Right ventricle myocardium inferior (tissue), 1 donor: ENCODE measurements around the gene LNX1. TPM values are rescaled to one million over a fixed set of nuclear protein-coding genes. Genes with fewer than 3 reads are reported as not detected.

ENCODE experiments used
- ATAC-seq: fragments of 200-7000 bp; cut with Tn5 transposase; one replicate; pipeline ENCODE4 v1.9.1; 2020; ENCODE audit warnings: mild to moderate bottlenecking, moderate library complexity
- DNase-seq: peaks from one replicate; pipeline ENCODE4 v3.0.0; 2021; ENCODE audit errors: missing footprints
- intact Hi-C: fragments of 100-400 bp; cut with DNase I; formaldehyde crosslinking; loops from one replicate; pipeline ENCODE4 v1.11.0; 2022
- long read RNA-seq: library from polyadenylated mRNA; unstranded; transcript quantifications from one replicate; pipeline ENCODE4 v2.0.0, GENCODE V29; 2021
- total RNA-seq: library from RNA; stranded (reverse); fragmentation: NEBNext Ultra II Directional; extraction: Animal tissue kit (Norgen Biotek cat#: 25700); gene quantifications from one replicate; pipeline ENCODE4 v1.2.1, GENCODE V29; 2021
- donor health status: DM: no; HTN: yes; CAD: no; lungs with severe emphysema.

Gene LNX1
- 11.2 TPM for total RNA-seq
- long read RNA-seq, partial matches to known transcripts, result 1 of 5 reads
- long read RNA-seq, other reads (novel, unspliced or antisense), result 4 of 5 reads

DNA sequence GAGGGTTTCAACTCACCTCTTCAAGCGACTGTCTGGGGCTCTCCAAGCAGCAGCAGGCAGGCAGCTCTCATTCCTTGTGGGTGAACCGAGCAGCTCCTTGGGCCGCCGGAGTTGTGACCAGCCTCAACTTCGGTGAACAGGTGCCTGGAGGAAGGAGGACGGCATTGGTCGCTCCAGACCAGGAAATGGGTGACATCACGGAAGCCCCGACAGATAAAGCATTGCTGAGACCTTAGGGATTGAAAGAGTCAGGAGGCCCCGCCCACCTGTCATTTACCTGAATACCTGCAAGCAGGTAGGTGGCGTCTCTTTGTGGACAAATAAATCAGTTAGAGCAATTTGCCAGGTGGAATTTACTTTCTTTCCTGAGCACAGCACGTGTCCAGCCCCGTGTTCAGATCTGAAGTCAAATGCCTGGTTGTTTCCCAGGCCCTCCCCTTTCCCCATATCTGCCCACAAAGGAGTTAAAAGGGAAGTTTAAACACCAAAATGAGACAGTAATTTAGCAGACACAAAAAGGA lies at the start of gene LNX1:
Gene LNX1, minus strand, starts transcription at position 115 of the 521 bp plus-strand sequence. CDS start 17,484 bp downstream, outside the sequence.
- ATAC-seq, result no peak
- intact Hi-C loops, result no loop called here
- no peak for DNase-seq

DNA sequence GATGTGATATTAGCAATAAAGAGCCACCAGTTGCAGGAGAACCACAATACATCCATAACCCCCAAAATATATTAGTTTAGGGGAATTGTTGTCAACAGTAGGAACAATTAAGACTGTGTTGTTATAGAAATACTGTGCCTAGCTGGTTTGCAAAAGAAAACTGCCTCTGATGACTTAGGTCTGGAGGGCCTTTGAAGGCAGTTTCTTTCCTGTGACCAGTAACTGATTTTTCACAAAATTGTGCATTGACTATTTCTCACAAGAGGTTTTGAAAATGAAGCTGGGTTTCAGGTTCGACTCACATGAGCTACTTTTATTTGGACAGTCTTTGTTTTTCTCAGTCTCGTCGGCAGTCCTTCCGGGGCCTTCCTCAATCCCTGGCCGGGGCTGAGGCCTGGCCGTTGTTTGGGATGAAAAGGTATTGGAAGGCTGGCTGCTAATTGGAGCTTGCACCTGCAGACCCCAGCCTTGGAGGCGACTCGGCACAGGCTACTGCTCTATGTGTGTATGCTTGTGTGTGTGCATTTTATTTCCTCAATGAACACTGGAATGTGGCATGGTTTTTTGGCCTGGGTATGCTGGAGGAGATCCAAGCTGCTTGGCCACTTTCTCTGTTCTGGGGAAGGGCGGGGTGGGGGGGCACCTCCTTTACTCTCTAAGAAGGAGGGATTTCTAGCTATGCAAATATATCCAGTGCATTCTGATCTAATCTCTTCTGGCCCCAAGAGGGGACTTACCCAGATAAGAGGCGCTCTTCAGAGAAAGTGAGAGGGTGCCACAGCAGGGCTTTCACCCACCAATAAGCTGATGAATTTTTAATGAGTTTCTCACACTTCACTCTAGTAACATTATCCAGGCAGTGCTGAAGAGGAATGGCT lies 49.5 kb upstream of the LNX1 start:
- intact Hi-C loops, result no loop called here
- ATAC-seq (no peak), DNase-seq (no peak)

DNA sequence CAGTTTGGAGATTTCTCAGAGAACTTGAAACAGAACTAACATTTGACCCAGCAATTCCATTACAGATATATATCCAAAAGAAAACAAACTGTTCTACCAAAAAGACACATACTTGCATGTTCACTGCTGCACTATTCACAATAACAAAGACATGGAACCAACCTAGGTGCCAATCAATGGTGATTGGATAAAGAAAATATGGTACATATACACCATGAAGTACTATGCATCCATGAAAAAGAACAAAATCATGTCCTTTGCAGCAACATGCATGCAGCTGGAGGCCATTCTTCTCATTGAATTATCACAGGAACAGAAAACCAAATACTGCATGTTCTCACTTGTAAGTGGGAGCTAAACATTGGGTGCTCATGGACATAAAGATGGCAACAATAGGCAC lies 47.6 kb upstream of the LNX1 start:
- DNase-seq, result no peak

DNA sequence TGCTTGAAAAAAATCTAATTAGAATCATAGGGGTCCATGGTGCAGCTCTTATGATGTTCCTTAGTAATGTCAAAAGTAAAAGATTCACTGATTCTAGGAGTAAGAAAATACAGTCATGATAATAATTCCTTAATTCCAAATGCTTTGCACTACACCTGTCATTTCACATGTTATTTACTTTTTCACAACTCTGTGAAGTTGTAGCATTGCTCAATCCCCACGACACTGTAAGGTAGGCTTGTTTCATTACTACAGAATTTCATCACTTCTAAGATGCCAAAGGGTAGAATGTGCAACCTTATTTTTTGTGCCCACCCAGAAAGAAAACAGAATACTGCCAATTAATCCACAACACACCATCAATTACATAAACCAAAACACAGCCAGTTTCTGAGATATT lies 46.1 kb upstream of the LNX1 start:
- intact Hi-C loops, result no loop called here
- no peak for ATAC-seq
- no peak for DNase-seq

More for the DNA sequence above, 47.6 kb upstream of the LNX1 start:
- intact Hi-C loops, result no loop called here
- ATAC-seq, result no peak

DNA sequence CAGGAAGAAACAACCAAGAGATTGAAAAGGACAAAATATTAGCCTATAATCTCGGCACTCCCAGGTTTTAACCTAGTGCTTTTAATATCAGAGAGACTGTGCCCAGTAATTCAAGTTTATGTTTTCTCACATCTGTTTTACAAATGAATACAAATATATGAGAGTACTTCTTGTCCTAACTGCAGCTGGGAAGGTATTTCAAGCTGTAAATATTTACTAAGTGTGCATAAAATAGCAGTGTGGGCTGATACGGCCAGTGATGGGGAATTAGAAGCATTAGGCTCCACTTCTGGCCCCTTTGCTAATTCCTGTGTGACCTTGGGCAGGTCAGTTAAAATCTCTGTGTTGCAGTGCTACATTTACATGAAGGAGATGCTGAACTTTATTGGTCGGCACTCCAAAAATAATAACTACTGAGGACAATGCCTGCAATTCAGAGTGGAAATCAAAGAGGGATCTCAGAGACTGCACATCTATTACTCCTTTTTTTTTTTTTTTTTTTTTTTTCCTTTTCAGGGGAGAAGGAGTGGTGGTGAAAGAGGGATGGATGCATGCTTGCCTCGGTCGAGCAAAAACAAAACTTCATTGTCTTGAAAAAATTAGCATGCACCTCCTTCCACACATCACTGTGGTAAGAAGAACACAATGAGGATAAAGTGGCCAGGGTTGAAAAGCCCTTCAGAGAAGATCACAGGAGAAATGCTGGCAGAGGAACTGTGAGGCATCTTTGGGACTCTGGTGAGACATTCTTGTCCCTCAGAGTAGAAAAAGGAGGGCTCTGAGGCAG lies 44.6 kb upstream of the LNX1 start:
- DNase-seq (no peak), ATAC-seq (no peak)
- intact Hi-C loops, result no loop called here

DNA sequence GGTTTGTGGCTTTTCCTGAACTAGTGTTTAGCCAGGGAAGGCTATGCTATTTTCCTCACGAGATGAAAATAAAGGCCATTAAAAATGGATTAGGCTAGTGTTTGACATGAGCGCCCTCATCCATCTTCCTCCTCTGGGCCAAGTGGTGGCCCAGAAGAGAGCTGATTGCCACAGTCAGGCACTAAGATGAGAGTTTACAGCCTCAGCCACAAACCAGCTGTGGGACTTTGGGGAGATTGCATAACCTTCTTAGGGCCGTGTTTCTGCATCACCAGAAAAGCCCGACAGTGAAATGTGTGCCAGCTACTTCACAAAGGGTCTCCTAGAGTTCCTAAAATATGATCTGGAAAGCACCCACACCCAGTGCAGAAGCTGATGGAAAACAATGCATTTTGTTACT lies 42.3 kb upstream of the LNX1 start:
- DNase-seq (no peak), ATAC-seq (peak; percentile 84)
- intact Hi-C loops, result no loop called here

DNA sequence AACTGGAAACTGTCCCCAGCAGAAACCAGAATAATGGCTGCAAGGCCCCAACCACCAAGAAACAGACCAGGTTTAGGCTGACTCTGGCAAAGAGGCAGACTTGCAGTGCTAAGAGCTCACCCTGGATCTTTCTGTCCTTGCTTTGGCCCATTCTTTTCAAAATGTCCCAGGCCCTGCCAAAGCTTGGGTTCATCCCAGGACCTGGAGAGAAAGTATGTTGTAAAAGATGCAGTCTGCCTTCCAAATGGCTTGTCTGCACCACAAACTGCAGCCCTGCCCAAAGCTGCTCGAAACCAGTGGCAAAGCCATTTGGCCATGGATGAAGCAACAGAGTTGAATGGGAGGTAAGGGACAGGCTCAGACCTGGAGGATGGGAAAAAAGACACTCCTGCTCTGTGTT lies 38.0 kb upstream of the LNX1 start:
- DNase-seq (no peak), ATAC-seq (peak; percentile 14)
- intact Hi-C loops, result no loop called here

DNA sequence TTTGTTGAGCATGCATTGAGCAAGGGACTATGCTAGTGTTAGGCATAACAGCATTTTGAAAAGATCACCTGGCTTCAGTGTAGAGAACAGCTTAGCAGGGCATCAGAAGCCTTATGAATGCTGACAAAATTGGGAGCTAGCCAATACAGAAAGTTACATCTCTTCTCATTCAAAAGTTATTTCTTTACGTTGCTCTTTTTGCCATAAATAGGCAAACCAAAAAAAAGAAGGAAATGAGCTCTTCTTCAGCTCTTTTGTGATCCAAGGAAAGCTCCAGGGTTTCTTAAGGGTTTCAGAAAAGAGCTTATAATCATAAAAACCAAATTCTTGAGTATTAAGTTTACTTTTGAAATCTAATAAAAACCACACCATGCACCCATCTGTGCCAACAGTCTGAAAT lies 35.2 kb upstream of the LNX1 start:
- DNase-seq, result no peak
- intact Hi-C loops, result no loop called here
- no peak for ATAC-seq

DNA sequence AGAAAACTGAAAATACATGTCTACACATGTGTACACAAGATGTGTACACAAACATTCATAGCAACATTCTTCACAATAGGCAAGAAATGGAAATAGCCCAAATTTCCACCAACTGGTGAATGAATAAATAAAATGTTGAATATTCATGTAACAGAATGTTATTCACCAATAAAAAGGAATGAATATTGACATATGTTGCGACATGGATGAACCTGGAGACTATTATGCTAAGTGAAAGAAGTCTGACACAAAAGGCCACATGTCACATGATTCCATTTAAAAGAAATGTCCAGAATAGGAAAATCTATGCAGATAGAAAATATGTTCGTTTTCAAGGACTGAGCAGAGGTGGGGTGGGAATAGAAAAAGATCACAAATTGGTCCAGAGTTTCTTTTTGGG lies 34.6 kb upstream of the LNX1 start:
- DNase-seq, result no peak
- no peak for ATAC-seq

DNA sequence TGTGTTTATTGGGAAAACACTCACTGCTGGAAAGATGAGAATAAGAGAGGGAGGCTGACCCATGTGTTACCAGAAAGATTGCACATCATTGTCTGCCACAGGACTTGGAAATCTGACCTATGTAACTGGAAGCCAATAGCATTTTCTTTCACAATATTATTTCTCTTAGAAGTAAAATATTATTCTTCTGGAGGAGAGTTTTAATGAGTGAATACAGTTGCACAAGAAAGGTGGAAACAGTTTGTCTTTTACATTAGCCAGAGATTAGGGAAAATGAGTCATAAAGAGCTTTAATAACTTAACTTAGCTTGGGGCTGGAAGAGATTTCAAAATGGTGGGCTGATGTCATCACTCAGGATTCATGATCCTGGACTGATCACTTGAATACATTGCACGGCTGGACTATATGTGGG lies 31.5 kb upstream of the LNX1 start:
- ATAC-seq (no peak), DNase-seq (no peak)
- intact Hi-C loops, result no loop called here

More for the DNA sequence above, 34.6 kb upstream of the LNX1 start:
- intact Hi-C loops, result no loop called here

DNA sequence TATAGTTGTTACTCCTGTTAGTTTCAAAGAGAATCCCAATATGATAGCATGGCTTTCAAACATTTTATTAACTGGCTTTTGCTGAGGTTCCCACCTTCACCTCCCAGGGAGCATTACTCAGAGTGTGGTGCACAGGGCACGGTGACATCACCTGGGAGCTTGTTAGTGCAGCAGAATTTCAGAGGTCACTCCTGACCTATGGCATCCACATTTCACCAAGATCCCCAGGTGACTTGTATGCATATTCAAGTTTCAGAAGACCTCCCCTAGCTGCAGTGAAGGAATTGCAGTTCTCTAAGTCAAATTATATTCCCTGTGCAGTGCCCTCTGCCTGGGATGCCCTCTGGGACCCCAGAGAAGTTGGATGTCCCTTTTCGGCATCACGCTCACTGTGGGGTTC lies 29.7 kb upstream of the LNX1 start:
- DNase-seq (no peak), ATAC-seq (no peak)
- intact Hi-C loops, result no loop called here

DNA sequence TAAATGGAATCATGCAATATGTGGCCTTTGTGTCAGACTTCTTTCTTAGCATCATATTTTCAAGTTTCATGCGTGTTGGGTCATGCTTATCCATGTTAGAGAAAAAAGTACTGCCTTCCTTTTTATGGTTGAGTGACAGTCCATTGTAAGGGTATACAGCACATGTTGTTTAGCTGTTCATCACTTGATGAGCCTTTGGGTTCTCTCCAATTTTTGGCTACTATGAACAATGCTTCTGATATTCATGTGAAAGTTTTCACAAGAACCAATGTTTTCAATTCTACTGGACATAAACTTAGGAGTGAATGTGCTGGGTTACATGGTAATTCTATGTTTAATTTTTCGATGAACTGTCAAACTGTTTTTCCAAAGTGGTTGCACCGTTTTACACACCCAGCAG lies 28.1 kb upstream of the LNX1 start:
- ATAC-seq, result no peak
- intact Hi-C loops, result no loop called here

DNA sequence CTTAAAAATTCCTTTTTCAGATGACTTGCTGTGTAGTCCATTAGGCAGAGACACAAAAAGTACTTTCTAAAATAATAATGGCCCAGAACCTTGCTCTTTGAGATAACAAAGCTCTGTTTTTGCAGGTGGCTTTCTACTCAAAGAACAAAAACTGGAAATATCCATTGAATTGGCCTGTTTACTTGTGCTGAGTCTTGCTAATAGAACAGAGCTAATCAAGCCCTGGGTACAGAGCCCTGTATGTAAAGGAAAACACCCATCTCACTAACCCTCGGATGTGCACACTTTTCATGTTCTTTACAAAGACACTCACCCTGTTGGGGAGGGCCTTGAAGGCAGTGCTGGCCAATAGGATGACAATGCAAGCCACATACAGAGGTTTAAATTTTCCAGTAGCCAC lies 27.0 kb upstream of the LNX1 start:
- intact Hi-C loops, result no loop called here
- no peak for ATAC-seq
- no peak for DNase-seq

More for the DNA sequence above, 28.1 kb upstream of the LNX1 start:
- no peak for DNase-seq

DNA sequence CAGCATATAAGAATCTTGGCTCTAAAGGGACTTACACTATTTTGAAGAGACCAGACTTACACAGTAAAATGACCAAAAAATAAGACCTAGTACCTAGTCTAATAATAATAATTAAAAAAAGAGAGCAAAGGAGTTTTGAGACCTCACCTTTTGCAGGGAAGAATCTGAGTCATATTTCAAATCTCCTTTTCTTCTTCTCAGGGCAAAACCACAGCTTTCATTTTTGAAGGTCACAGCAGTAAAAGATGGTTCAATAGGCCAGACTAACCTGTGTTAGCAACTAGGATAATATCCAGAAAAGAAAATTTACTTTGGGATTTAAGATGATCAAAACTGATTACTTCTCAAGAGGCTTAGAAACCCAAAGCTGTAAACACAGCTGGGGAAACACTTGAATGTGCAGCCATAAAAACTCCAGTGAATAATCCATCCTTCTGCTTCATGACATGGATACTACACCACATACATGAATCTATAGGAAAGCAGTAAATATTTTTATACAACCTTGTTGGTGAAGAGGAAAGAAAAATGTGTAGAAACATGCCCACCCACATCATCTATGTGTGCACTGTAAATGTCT lies 25.9 kb upstream of the LNX1 start:
- intact Hi-C loops, result no loop called here
- no peak for DNase-seq
- ATAC-seq, result no peak

DNA sequence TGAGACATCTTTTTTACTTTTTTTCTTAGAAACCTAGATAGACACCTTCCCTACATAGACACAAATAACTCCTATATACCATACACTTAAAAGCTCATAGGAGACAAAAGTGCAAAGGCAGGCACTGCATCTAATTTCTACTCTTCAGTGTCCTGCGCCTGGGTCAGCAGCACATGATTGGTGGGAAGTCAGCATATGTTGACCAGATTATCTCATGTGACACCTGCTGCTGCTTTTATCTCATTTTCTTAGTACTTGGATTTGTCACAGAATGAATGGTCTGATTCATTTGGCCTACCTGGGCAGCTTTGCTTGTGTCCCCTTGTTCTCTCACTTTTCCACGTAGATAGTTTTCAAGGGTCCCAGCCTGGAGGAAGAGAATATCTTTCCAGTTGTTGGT lies 24.9 kb upstream of the LNX1 start:
- no peak for ATAC-seq
- no peak for DNase-seq
- intact Hi-C loops, result no loop called here

DNA sequence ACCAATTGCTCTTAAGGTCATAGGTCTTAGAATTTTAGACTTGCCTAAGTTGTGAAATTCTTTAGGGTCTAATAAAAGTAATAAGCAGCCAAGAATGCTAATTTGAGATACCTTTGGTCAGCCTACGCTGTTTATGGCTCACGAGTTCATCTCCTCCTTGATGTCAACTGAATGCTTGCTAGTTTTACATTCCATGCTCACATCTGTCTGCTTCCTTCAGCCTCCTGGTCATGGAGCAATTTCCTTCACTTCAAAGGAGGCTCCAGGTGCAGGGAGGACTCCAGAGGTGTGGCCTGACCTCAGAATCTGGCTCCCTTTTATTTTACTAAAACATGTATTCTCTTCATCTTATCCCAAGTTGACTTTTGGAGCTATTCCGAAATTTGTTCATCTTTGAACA lies 23.3 kb upstream of the LNX1 start:
- intact Hi-C loops, result no loop called here
- no peak for ATAC-seq
- no peak for DNase-seq

DNA sequence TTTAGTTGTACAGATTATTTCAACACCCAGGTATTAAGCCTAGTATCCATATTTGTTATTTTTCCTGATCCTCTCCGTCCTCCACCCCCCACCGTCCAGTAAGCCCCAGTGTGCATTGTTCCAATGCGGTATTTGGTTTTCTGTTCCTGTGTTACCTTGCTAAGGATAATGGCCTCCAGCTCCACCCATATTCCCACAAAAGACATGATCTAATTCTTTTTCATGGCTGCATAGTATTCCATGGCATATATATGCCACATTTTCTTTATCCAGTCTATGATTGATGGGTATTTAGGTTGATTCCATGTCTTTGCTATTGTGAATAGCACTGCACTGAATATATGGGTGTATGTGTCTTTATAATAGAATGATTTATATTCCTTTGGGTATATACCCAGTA lies 22.1 kb upstream of the LNX1 start:
- DNase-seq, result no peak
- intact Hi-C loops, result no loop called here
- no peak for ATAC-seq

DNA sequence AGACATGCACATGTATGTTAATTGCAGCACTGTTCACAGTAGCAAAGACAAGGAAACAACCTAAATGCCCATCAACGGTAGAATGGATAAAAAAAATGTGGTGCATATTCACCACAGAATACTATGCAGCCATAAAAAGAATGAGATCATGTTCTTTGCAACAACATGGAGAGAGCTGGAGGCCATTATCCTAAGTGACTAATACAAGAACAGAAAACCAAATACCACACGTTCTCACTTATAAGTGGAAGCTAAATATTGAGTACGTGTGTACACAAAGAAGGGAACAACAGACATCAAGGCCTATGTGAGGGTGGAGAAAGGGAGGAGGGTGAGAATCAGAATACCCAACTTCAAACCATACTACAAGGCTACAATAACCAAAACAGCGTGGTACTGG lies 17.4 kb upstream of the LNX1 start:
- ATAC-seq (no peak), DNase-seq (no peak)
- intact Hi-C loops, result no loop called here

DNA sequence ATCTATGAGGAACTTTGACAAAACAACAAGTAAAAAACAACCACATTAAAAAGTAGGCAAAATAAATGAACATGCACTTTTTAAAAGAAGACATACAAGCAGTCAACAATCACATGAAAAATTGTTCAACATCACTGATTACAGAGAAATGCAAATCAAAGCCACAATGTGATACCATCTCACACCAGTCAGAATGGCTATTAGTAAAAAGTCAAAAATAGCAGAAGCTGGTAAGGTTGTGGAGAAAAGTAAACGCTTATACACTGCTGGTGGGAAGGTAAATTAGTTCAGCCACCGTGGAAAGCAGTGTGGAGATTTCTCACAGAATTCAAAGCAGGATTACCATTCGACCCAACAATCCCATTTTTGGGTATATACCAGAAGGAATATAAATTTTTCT lies 17.0 kb upstream of the LNX1 start:
- intact Hi-C loops, result no loop called here
- no peak for ATAC-seq

More for the DNA sequence above, 17.0 kb upstream of the LNX1 start:
- no peak for DNase-seq
